ENCODE measurements around the gene OGA. TPM values are rescaled to one million over a fixed set of nuclear protein-coding genes. Genes with fewer than 3 reads are reported as not detected.

Gene OGA
- total RNA-seq, 2 experiments from 2014 or later = 125 to 130 TPM

DNA sequence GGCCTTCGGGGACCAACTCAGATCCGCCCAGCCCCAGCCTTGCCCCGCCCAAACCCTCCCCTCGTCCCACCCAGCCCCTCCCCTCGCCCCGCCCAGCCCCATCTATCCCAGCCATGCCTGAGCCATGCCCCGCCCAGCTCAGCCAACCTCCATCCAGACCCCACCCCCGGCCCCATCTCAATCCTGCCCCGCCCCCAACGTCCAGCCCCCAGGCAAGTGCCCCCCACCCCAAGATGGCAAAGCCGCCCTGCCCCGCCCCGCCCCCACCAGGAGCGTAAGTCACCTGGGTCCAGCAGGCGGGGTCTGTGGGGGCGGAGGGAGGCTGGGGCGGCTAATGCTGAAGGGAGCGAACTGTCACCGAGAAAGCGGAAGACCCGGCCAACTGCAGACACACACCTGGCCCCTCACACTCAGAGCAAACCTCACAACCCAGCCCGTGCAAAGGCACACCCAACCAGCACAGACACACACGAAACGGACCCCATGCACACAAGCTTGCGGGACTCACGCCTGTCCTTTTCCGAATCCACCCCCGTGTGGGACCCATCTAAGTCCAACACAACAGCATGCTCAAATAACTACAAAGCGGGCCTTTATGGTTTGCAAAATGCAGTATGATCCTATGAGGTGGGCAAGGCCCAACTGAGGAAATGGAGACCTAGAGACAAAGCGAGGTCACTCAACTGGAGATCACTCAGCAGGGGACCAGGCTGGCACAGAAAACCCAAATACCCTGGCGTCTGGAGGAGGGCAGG, 11.5 kb upstream of the OGA start:
- Mint-ChIP-seq H3K4me3 (peak overlapping the region; percentile 70), H3K4me1 (ENCODE audit: low read depth) (peaks cover 38% of the 10 kb centered on the region), H3K27me3 (no peaks in the 10 kb centered on the region), H3K36me3 (ENCODE audit: low read depth) (no peaks in the 10 kb centered on the region), H3K9me3 (no peaks in the 10 kb centered on the region), H3K27ac (peak overlapping the region; percentile 94)
- ChIA-PET POLR2A (interaction anchor here (0.9 to 2.4 kb wide), 4 partner anchors 11 to 46 kb away, joined by 3 to 25 read pairs (median 6); partner anchors contain the start of genes NPM3 and OGA), CTCF (interaction anchor here (0.9 kb wide), 1 partner anchor 11 kb away, joined by 4 read pairs; no protein-coding TSS in a partner anchor)
- intact Hi-C loops (cut with micrococcal nuclease) = no loop called here
- DNase-seq = peak; percentile 87
- ATAC-seq = peak; percentile 31
- TF ChIP-seq, protein P1, sequence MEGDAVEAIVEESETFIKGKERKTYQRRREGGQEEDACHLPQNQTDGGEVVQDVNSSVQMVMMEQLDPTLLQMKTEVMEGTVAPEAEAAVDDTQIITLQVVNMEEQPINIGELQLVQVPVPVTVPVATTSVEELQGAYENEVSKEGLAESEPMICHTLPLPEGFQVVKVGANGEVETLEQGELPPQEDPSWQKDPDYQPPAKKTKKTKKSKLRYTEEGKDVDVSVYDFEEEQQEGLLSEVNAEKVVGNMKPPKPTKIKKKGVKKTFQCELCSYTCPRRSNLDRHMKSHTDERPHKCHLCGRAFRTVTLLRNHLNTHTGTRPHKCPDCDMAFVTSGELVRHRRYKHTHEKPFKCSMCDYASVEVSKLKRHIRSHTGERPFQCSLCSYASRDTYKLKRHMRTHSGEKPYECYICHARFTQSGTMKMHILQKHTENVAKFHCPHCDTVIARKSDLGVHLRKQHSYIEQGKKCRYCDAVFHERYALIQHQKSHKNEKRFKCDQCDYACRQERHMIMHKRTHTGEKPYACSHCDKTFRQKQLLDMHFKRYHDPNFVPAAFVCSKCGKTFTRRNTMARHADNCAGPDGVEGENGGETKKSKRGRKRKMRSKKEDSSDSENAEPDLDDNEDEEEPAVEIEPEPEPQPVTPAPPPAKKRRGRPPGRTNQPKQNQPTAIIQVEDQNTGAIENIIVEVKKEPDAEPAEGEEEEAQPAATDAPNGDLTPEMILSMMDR (IDR thresholded peaks at IDR 0.05) = no peak

DNA sequence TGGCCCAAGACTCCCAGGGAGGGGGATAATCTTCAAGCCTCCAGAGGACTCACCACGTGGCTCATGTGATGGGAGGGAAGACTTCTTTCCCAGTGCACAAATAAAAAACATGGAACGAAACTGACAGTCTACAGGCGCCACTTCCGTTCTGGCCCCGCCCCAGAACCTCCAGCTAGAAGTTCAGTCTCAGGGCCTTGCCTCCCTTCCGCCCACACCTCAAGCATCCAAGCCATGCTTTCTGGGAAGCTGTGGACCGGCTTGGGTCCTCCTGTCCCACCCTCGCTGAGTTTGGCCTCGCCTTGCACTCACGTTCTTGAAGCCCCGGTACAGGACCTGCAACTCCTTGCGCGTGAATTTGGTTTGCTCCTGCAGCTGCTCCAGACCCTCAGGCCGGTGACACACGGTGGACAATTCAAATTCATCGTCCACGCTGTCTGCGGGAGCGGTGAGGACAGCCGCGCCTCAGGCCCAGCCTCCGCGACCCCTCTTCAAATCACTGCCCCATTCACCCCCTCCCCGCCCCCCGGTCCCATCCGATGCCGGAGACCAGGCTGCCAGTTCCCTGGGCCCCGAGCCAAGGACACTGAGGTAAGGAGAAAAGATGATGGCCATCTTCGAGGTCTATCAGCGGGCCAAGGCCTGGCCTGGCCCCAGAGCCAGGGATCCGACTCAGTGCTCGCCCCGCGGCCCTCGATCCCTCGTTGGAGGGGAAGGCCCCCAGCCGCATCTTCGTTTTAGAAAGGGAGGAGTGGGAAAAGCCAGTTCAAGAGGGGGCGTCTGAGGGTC, 10.7 kb upstream of the OGA start:
- POLR2A ChIA-PET = interaction anchor here (0.6 to 2.4 kb wide), 6 partner anchors 11 to 306 kb away, joined by 3 to 28 read pairs (median 6); partner anchors contain the start of genes NPM3 and OGA
- TF ChIP-seq, protein P1 (IDR thresholded peaks at IDR 0.05) = no peak
- Mint-ChIP-seq H3K27me3 (no peaks in the 10 kb centered on the region), H3K36me3 (ENCODE audit: low read depth) (no peaks in the 10 kb centered on the region), H3K9me3 (no peaks in the 10 kb centered on the region), H3K4me3 (no peak overlapping the region), H3K4me1 (ENCODE audit: low read depth) (peaks cover 31% of the 10 kb centered on the region), H3K27ac (no peak overlapping the region)
- DNase-seq (no peak), ATAC-seq (no peak)
- CTCF ChIA-PET = interaction anchor here (1.1 to 2.5 kb wide), 2 partner anchors 7 to 12 kb away, joined by 4 to 15 read pairs; no protein-coding TSS in a partner anchor
- intact Hi-C loops (cut with micrococcal nuclease) = no loop called here

DNA sequence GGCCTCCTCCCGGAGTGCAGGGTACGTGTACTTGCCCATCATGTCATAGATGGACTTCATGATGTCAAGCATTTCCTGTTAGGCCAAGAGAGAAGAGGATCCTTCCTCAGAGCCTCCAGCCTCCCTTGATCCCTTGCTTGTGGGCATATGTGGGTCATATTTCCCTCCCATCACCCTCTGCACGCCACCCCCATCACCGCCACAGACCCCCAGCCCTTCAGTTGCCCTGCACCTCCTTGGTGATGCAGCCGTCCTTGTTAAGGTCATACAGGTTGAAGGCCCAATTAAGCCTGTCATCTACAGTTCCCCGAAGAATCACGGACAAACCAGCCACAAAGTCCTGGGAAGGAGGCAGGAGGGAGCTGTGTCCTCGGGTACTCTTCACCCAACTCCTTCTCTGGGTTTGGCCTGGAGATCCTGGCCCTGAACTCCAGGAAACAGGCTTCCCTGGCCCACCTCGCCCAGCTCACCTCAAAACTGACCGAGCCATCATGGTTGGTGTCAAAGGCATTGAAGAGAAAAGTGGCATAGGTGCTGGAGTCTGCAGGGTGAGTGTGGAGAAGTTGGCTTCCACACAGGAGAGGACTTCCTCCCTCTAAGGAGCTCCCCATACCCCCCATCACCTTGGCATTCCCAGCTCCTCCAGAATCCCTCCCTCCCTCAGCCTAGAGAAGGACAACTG, 9.8 kb upstream of the OGA start:
- no peak for DNase-seq
- TF ChIP-seq, protein P1 (IDR thresholded peaks at IDR 0.05) = no peak
- no peaks in the 10 kb centered on the region for H3K9me3 Mint-ChIP-seq
- H3K27ac Mint-ChIP-seq = no peak overlapping the region
- H3K36me3 Mint-ChIP-seq (ENCODE audit: low read depth) = no peaks in the 10 kb centered on the region
- CTCF ChIA-PET = interaction anchor here (1.1 to 2.5 kb wide), 4 partner anchors 8 to 47 kb away, joined by 4 to 15 read pairs (median 6); no protein-coding TSS in a partner anchor
- no peak for ATAC-seq
- intact Hi-C loops (cut with micrococcal nuclease) = no loop called here
- POLR2A ChIA-PET = interaction anchor here (0.5 to 2.3 kb wide), 6 partner anchors 10 to 331 kb away, joined by 3 to 28 read pairs (median 3); partner anchors contain the start of gene OGA
- no peak overlapping the region for H3K4me3 Mint-ChIP-seq
- H3K4me1 Mint-ChIP-seq (ENCODE audit: low read depth) = peaks cover 23% of the 10 kb centered on the region
- H3K27me3 Mint-ChIP-seq = no peaks in the 10 kb centered on the region

DNA sequence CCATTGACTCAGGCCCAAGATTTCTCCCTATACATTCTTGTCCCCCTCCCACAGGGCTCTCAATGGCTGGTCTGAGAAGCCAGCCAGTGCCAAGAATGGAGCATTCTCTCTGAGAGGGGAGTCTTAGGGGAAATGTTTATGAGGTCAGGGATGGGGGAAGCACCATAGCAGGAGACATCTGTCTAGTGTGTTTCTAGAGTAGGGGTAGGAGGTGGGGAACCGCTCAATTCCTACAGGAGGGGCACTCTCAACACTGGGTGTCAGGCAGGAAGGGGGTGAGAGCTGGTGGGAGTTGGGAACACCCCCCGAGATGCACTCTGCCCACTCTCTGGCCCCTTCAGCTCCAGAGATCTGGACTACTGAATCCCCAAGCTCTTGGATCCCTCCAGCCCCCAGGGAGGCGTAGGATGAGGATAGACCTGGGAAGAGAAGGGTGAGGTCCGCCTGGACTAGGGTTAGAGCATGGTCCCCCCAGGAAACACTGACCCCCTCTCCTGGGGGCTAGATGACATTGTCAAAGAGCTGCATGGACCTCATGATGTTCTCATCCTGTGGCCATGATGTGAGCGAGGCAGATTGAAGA, 8.7 kb upstream of the OGA start:
- TF ChIP-seq, protein P1 (IDR thresholded peaks at IDR 0.05) = no peak
- ATAC-seq (no peak), DNase-seq (no peak)
- Mint-ChIP-seq H3K36me3 (ENCODE audit: low read depth) (peaks cover 2% of the 10 kb centered on the region), H3K4me3 (no peak overlapping the region), H3K9me3 (no peaks in the 10 kb centered on the region), H3K4me1 (ENCODE audit: low read depth) (peaks cover 23% of the 10 kb centered on the region), H3K27me3 (no peaks in the 10 kb centered on the region), H3K27ac (no peak overlapping the region)
- POLR2A ChIA-PET = interaction anchor here (0.8 to 2.3 kb wide), 3 partner anchors 8 to 13 kb away, joined by 3 to 28 read pairs (median 3); partner anchors contain the start of gene OGA
- CTCF ChIA-PET = interaction anchor here (1.3 to 2.5 kb wide), 3 partner anchors 9 to 46 kb away, joined by 5 to 15 read pairs (median 6); no protein-coding TSS in a partner anchor
- intact Hi-C loops (cut with micrococcal nuclease) = no loop called here

Data from activated CD8-positive, alpha-beta T cell treated with anti-CD3 and anti-CD28 coated beads for 36 hours (primary cell).